ENCODE data around the gene MOSPD3. TPM values are rescaled to one million over a fixed set of nuclear protein-coding genes. Genes with fewer than 3 reads are reported as not detected.

The MOSPD3 gene
- total RNA-seq, 3 donors from 2014 or later = 8.8 to 12.6 (median 11.8) TPM

- H3K36me3 ChIP-seq = peaks cover 8% of the 10 kb centered on the region
- H3K27me3 ChIP-seq = no peaks in the 10 kb centered on the region
- TF ChIP-seq POLR2AphosphoS5 (IDR thresholded peaks at IDR 0.05) = no peak
- no peak for TF ChIP-seq CTCF (IDR thresholded peaks at IDR 0.05)
- no peak for TF ChIP-seq POLR2A (IDR thresholded peaks at IDR 0.05)
- H3K4me1 ChIP-seq = peaks cover 0 to 4% of the 10 kb centered on the region in 2 donors
- H3K4me3 ChIP-seq = no peak overlapping the region
- no peak overlapping the region for H3K27ac ChIP-seq
- no peaks in the 10 kb centered on the region for H3K9me3 ChIP-seq
- intact Hi-C loops (cut with DNase I; ENCODE audit: low total_unique reads) = loop anchor here (10.0 kb wide), 2 partner anchors 112 to 1302 kb away; no protein-coding TSS in a partner anchor
- no peak for DNase-seq (ENCODE audit: low spot score in 2 of 2)
These were observed 39.2 kb upstream of the MOSPD3 start for GRCh38 chr7:100572949-100573675.

- intact Hi-C loops (cut with DNase I; ENCODE audit: low total_unique reads) = loop anchor here (10.0 kb wide), 2 partner anchors 111 to 1301 kb away; no protein-coding TSS in a partner anchor
- H3K27me3 ChIP-seq = no peaks in the 10 kb centered on the region
- H3K36me3 ChIP-seq = peaks cover 8% of the 10 kb centered on the region
These were observed 38.5 kb upstream of the MOSPD3 start, which contains the start of gene SAP25 for GRCh38 chr7:100573691-100574361. TSS of gene SAP25 (minus strand) at chr7:100573900. CDS start at chr7:100573742, 158 bp downstream.

GRCh38 chr7:100574362-100575205, 37.8 kb upstream of the MOSPD3 start:
- peaks cover 0 to 4% of the 10 kb centered on the region in 2 donors for H3K4me1 ChIP-seq
- peaks cover 8% of the 10 kb centered on the region for H3K36me3 ChIP-seq
- DNase-seq (ENCODE audit: low spot score in 2 of 2) = no peak
- H3K27ac ChIP-seq = no peak overlapping the region
- H3K27me3 ChIP-seq = no peaks in the 10 kb centered on the region
- no peaks in the 10 kb centered on the region for H3K9me3 ChIP-seq
- intact Hi-C loops (cut with DNase I; ENCODE audit: low total_unique reads) = loop anchor here (5.0 to 10.0 kb wide), 3 partner anchors 110 to 1300 kb away; no protein-coding TSS in a partner anchor
- H3K4me3 ChIP-seq = no peak overlapping the region
- no peak for TF ChIP-seq POLR2AphosphoS5 (IDR thresholded peaks at IDR 0.05)
- no peak for TF ChIP-seq POLR2A (IDR thresholded peaks at IDR 0.05)
- no peak for TF ChIP-seq CTCF (IDR thresholded peaks at IDR 0.05)

More at GRCh38 chr7:100573691-100574361, 38.5 kb upstream of the MOSPD3 start, which contains the start of gene SAP25:
- Histone ChIP-seq H3K9me3 (no peaks in the 10 kb centered on the region), H3K4me1 (peaks cover 0 to 4% of the 10 kb centered on the region in 2 donors), H3K27ac (no peak within 1 kb of the TSS), H3K4me3 (no peak within 1 kb of the TSS)
- TF ChIP-seq CTCF (IDR thresholded peaks at IDR 0.05) = no peak
- no peak for TF ChIP-seq POLR2A (IDR thresholded peaks at IDR 0.05)
- no peak for TF ChIP-seq POLR2AphosphoS5 (IDR thresholded peaks at IDR 0.05)
- no peak for DNase-seq (ENCODE audit: low spot score in 2 of 2)

- H3K27me3 ChIP-seq = no peaks in the 10 kb centered on the region
- intact Hi-C loops (cut with DNase I; ENCODE audit: low total_unique reads) = loop anchor here (5.0 to 10.0 kb wide), 3 partner anchors 110 to 1300 kb away; no protein-coding TSS in a partner anchor
- DNase-seq (ENCODE audit: low spot score in 2 of 2) = no peak
- peaks cover 0 to 2% of the 10 kb centered on the region in 2 donors for H3K4me1 ChIP-seq
- no peaks in the 10 kb centered on the region for H3K9me3 ChIP-seq
- no peak overlapping the region for H3K27ac ChIP-seq
- no peak overlapping the region for H3K4me3 ChIP-seq
- peaks cover 8% of the 10 kb centered on the region for H3K36me3 ChIP-seq
- TF ChIP-seq CTCF (IDR thresholded peaks at IDR 0.05) (no peak), POLR2AphosphoS5 (IDR thresholded peaks at IDR 0.05) (no peak), POLR2A (IDR thresholded peaks at IDR 0.05) (no peak)
These were observed 37.1 kb upstream of the MOSPD3 start for GRCh38 chr7:100575206-100575631.
